HG03460 (cell line): Measurements from ENCODE around the gene C1orf74.

Source experiments
- ATAC-seq: cut with Tn5 transposase; IDR thresholded peaks from one replicate; pipeline ENCODE4 v1.9.1; 2021; ENCODE audit not compliant: unreplicated experiment

The C1orf74 gene

GRCh38 chr1:209772126-209772525 is 12.2 kb downstream of the C1orf74 start:
- ATAC-seq = no peak

GRCh38 chr1:209770636-209771415 is 13.5 kb downstream of the C1orf74 start:
- no peak for ATAC-seq

- no peak for ATAC-seq
Measured at GRCh38 chr1:209769971-209770370, 14.4 kb downstream of the C1orf74 start.

- peak; percentile 81 for ATAC-seq
Measured at GRCh38 chr1:209769171-209769904, 15.0 kb downstream of the C1orf74 start.

GRCh38 chr1:209768354-209768774 is 16.0 kb downstream of the C1orf74 start:
- ATAC-seq = peak; percentile 78

- ATAC-seq = no peak
Measured at GRCh38 chr1:209767706-209768105, 16.7 kb downstream of the C1orf74 start.

GRCh38 chr1:209767096-209767495 is 17.3 kb downstream of the C1orf74 start:
- ATAC-seq = no peak

GRCh38 chr1:209766051-209766450 is 18.3 kb downstream of the C1orf74 start:
- ATAC-seq = no peak

- ATAC-seq = no peak
Measured at GRCh38 chr1:209761011-209761635, 23.2 kb downstream of the C1orf74 start.

- no peak for ATAC-seq
Measured at GRCh38 chr1:209759829-209760359, 24.5 kb downstream of the C1orf74 start.

- no peak for ATAC-seq
Measured at GRCh38 chr1:209758400-209758799, 26.0 kb downstream of the C1orf74 start.

- peak; percentile 36 for ATAC-seq
Measured at GRCh38 chr1:209756615-209757445, 27.5 kb downstream of the C1orf74 start.

GRCh38 chr1:209755926-209756614 is 28.3 kb downstream of the C1orf74 start, which contains the start of gene TRAF3IP3:
Gene TRAF3IP3 (plus strand): TSS chr1:209756053. CDS start chr1:209760040, 3,987 bp downstream.
- ATAC-seq = peak; percentile 72

- ATAC-seq = no peak
Measured at GRCh38 chr1:209755256-209755655, 29.1 kb downstream of the C1orf74 start.

- ATAC-seq = no peak
Measured at GRCh38 chr1:209752890-209753289, 31.5 kb downstream of the C1orf74 start.

GRCh38 chr1:209751627-209752231 is 32.6 kb downstream of the C1orf74 start:
- ATAC-seq = peak; percentile 38

GRCh38 chr1:209749670-209750323 is 34.6 kb downstream of the C1orf74 start:
- no peak for ATAC-seq

- no peak for ATAC-seq
Measured at GRCh38 chr1:209749205-209749604, 35.2 kb downstream of the C1orf74 start.

GRCh38 chr1:209748620-209749019 is 35.7 kb downstream of the C1orf74 start:
- no peak for ATAC-seq
